Measurements from ENCODE around the gene SCARF2. TPM values are rescaled to one million over a fixed set of nuclear protein-coding genes. Genes with fewer than 3 reads are reported as not detected.

The SCARF2 gene, protein sequence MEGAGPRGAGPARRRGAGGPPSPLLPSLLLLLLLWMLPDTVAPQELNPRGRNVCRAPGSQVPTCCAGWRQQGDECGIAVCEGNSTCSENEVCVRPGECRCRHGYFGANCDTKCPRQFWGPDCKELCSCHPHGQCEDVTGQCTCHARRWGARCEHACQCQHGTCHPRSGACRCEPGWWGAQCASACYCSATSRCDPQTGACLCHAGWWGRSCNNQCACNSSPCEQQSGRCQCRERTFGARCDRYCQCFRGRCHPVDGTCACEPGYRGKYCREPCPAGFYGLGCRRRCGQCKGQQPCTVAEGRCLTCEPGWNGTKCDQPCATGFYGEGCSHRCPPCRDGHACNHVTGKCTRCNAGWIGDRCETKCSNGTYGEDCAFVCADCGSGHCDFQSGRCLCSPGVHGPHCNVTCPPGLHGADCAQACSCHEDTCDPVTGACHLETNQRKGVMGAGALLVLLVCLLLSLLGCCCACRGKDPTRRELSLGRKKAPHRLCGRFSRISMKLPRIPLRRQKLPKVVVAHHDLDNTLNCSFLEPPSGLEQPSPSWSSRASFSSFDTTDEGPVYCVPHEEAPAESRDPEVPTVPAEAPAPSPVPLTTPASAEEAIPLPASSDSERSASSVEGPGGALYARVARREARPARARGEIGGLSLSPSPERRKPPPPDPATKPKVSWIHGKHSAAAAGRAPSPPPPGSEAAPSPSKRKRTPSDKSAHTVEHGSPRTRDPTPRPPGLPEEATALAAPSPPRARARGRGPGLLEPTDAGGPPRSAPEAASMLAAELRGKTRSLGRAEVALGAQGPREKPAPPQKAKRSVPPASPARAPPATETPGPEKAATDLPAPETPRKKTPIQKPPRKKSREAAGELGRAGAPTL
- polyA plus RNA-seq (2011; rRNA removed) (0.25 and 0.35 TPM in 2 replicates), polyA plus RNA-seq (2017; fragmentation: RNase III; extraction: RNeasy Plus Mini Kit Qiagen cat#74134 plus additional on column Dnase treatment) (0.47 to 0.66 TPM (median 0.59 TPM) in 3 replicates), polyA minus RNA-seq (2011; rRNA and poly(A)+ RNA removed) (0.17 and 0.83 TPM in 2 replicates)
- polyA plus RNA-seq (2012; cell fraction: cytosol; rRNA removed) = 1.4 and 2.1 TPM in 2 replicates
- polyA plus RNA-seq (2012; cell fraction: nucleus; rRNA removed) = 4.4 and 7.9 TPM in 2 replicates

DNA sequence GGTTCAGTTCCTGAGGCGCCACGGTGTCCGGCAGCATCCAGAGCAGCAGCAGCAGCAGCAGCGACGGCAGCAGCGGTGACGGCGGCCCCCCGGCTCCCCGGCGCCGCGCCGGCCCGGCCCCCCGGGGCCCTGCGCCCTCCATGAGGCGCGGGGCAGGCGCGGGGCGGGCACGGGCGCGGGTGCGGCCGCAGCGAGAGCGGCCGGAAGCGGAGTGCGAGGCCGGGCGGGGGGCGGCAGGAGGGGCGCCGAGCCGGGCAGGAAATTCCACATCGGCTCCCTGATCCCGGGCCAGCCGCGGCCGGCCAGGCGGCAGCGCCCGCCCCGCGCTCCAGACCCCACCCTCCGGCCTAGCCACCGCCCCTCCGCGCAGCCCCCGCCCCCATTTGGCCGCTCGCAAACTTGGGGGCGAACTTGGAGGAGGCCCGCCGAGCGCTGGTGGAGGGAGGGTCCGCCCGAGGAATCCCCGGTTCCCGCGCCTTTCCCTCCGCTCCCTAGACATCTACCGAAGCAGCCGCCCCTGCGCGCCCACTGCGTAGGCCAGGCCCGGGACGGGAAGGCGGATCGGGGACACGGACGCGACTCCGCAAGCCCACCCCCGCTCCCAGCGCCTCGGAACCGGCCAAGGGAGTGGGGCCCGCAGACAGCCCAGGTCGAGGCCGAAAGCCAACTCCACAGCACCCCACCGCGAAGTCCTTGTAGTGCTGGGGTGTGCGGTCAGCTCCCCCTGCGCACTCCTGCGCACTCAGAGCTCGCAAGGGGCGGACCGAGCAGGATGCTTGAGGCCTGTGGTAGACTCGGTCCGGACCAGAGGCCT is at the start of gene SCARF2:
Gene SCARF2, minus strand, starts transcription at position 213 of the 814 bp plus-strand sequence. Its CDS starts 71 bp downstream, at position 142.
- H3K4me2 ChIP-seq = peak within 1 kb of the TSS; percentile 60
- WGBS (ENCODE audit: missing lambda C conversion rate) = 89% methylated on average over 20 of the region's 95 CpGs
- no peak for FAIRE-seq
- H3K9me3 ChIP-seq = no peaks in the 10 kb centered on the region
- TF ChIP-seq JUNB (IDR thresholded peaks at IDR 0.05) (no peak), FOSL2 (IDR thresholded peaks at IDR 0.05) (no peak), FOSL2 (CRISPR knock-in tag; IDR thresholded peaks at IDR 0.05) (no peak), CBX8 (IDR thresholded peaks at IDR 0.05) (no peak), SREBF2 (IDR thresholded peaks at IDR 0.05) (no peak)
- TF ChIP-seq, protein P1, sequence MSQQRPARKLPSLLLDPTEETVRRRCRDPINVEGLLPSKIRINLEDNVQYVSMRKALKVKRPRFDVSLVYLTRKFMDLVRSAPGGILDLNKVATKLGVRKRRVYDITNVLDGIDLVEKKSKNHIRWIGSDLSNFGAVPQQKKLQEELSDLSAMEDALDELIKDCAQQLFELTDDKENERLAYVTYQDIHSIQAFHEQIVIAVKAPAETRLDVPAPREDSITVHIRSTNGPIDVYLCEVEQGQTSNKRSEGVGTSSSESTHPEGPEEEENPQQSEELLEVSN (IDR thresholded peaks at IDR 0.05; ENCODE audit: borderline replicate concordance, low read depth) = no peak
- H3K4me1 ChIP-seq = no peaks in the 10 kb centered on the region
- peak within 1 kb of the TSS; percentile 44 to 82; a peak in 3 of 6 replicates for H3K27ac ChIP-seq
- no peak for ATAC-seq
- POLR2A ChIA-PET = no interaction called here
- CTCF ChIA-PET = no interaction called here
- DNase-seq (ENCODE audit: low read depth in 1 of 2, low spot score in 1 of 2) = no peak
- H3K4me3 ChIP-seq = peak within 1 kb of the TSS; percentile 44

DNA sequence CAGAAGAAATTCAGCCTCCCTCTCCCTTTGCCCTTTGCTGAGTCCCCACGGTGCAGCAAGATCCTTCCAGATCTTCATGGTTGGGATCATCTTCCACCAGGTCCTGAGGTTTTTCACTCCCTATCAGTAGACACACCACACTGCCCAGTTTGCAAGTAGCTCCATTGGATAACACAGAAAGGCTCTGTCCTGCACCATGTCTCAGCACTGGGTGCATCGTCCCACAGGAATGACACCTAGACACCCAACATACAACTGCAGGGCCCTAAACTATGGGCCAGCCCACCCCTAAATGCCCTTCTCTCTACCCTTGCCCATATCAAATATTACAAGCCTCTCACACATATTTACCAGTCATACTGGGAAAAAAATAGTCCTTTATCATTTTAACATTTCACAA is 48.6 kb upstream of the SCARF2 start:
- no peak for TF ChIP-seq FOSL2 (IDR thresholded peaks at IDR 0.05)
- no peak for TF ChIP-seq FOSL2 (CRISPR knock-in tag; IDR thresholded peaks at IDR 0.05)
- TF ChIP-seq NFE2L2 (conservative IDR thresholded peaks at IDR 0.05; ENCODE audit: low read length) = no peak
- TF ChIP-seq ZC3H11A (IDR thresholded peaks at IDR 0.05) = no peak
- TF ChIP-seq, protein P2, sequence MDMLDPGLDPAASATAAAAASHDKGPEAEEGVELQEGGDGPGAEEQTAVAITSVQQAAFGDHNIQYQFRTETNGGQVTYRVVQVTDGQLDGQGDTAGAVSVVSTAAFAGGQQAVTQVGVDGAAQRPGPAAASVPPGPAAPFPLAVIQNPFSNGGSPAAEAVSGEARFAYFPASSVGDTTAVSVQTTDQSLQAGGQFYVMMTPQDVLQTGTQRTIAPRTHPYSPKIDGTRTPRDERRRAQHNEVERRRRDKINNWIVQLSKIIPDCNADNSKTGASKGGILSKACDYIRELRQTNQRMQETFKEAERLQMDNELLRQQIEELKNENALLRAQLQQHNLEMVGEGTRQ (IDR thresholded peaks at IDR 0.05) = no peak
- no peak for TF ChIP-seq FOSB (CRISPR knock-in tag; IDR thresholded peaks at IDR 0.05)
- TF ChIP-seq EP300 (IDR thresholded peaks at IDR 0.05) = no peak
- TF ChIP-seq RFX5 (IDR thresholded peaks at IDR 0.05) = no peak
- no peak for TF ChIP-seq TP53 (CRISPR knock-in tag; IDR thresholded peaks at IDR 0.05)
- TF ChIP-seq, protein P3, sequence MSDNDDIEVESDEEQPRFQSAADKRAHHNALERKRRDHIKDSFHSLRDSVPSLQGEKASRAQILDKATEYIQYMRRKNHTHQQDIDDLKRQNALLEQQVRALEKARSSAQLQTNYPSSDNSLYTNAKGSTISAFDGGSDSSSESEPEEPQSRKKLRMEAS (IDR thresholded peaks at IDR 0.05) = no peak
- no peak for TF ChIP-seq ZNF302 (CRISPR knock-in tag; IDR thresholded peaks at IDR 0.05)
- H3K4me3 ChIP-seq = no peak overlapping the region
- ATAC-seq = no peak
- no peak overlapping the region for H3K27ac ChIP-seq
- 83% methylated on average over 2 of the region's 2 CpGs for WGBS (ENCODE audit: missing lambda C conversion rate)
- H3K4me2 ChIP-seq = no peak overlapping the region
- H3K9me3 ChIP-seq = no peaks in the 10 kb centered on the region
- no peak for DNase-seq (ENCODE audit: low read depth in 1 of 2, low spot score in 1 of 2)
- no peaks in the 10 kb centered on the region for H3K4me1 ChIP-seq
- no peak for FAIRE-seq
- CTCF ChIA-PET = no interaction called here
- POLR2A ChIA-PET = no interaction called here

DNA sequence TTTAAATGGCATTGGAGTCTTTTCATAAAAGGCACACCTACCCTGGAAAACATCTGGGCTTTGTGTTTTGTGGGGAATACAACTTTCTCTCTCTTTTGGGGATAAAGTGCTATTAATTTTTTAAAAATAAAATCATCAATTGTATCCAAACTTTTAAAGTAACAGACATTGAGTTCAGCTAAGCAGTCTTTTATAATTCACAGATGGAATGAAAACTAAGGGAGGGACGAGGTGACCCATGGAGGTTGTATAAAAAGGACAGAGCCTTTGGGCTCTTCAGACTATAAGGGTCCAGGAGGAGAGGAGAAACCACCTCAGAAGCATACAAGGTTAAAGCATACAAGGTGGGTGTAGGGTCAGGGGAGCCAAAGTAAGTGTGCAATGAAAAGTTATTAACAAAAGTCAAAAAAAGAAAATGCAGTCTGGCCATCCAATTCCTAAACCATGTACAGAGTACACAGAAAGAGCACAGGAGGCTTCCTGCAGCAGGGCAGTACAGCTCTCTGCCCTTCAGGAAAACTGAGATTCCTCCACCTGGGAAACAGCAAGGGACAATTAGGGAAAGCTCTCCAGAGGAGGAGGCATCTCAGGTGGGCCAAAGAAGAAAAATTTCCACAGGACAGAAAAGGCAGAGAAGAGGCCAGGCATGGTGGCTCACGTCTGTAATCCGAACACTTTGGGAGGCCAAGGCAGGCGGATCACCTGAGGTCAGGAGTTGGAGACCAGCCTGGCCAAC is 47.5 kb upstream of the SCARF2 start:
- CTCF ChIA-PET = interaction anchor here (2.0 kb wide), 1 partner anchor 67 kb away, joined by 6 read pairs; no protein-coding TSS in a partner anchor
- no peak for TF ChIP-seq CEBPB (IDR thresholded peaks at IDR 0.05)
- no peak for TF ChIP-seq EP300 (IDR thresholded peaks at IDR 0.05)
- TF ChIP-seq SREBF2 (IDR thresholded peaks at IDR 0.05) = no peak
- TF ChIP-seq, protein P2 (IDR thresholded peaks at IDR 0.05) = no peak
- TF ChIP-seq, protein P4, sequence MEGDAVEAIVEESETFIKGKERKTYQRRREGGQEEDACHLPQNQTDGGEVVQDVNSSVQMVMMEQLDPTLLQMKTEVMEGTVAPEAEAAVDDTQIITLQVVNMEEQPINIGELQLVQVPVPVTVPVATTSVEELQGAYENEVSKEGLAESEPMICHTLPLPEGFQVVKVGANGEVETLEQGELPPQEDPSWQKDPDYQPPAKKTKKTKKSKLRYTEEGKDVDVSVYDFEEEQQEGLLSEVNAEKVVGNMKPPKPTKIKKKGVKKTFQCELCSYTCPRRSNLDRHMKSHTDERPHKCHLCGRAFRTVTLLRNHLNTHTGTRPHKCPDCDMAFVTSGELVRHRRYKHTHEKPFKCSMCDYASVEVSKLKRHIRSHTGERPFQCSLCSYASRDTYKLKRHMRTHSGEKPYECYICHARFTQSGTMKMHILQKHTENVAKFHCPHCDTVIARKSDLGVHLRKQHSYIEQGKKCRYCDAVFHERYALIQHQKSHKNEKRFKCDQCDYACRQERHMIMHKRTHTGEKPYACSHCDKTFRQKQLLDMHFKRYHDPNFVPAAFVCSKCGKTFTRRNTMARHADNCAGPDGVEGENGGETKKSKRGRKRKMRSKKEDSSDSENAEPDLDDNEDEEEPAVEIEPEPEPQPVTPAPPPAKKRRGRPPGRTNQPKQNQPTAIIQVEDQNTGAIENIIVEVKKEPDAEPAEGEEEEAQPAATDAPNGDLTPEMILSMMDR (IDR thresholded peaks at IDR 0.05) = no peak
- no peak for TF ChIP-seq HOXB5 (CRISPR knock-in tag; IDR thresholded peaks at IDR 0.05)
- TF ChIP-seq POLR2A (IDR thresholded peaks at IDR 0.05; ENCODE audit: low read length) = no peak
- TF ChIP-seq BHLHE40 (IDR thresholded peaks at IDR 0.05; ENCODE audit: low read depth, low read length) = no peak
- no peak for TF ChIP-seq KDM1A (IDR thresholded peaks at IDR 0.05; ENCODE audit: low read depth)
- FAIRE-seq = no peak

More for the DNA sequence above, 47.5 kb upstream of the SCARF2 start:
- Histone ChIP-seq H3K27ac (no peak overlapping the region), H3K9me3 (no peaks in the 10 kb centered on the region), H3K4me2 (no peak overlapping the region), H3K4me1 (no peaks in the 10 kb centered on the region), H3K4me3 (no peak overlapping the region)
- no peak for DNase-seq (ENCODE audit: low read depth in 1 of 2, low spot score in 1 of 2)
- WGBS (ENCODE audit: missing lambda C conversion rate) = 88% methylated on average over 4 of the region's 4 CpGs
- ATAC-seq = no peak
- POLR2A ChIA-PET = no interaction called here
